ENCODE measurements around the gene TAS2R10.

- no peak for TF ChIP-seq CTCF (IDR thresholded peaks at IDR 0.05; ENCODE audit: control extremely low read depth in 1 of 3, insufficient read depth in 1 of 3, low read depth in 1 of 3, low read length in 3 of 3)
- no peak for TF ChIP-seq POLR2AphosphoS5 (IDR thresholded peaks at IDR 0.05; ENCODE audit: low read depth, low read length)
- no peak for TF ChIP-seq NRF1 (IDR thresholded peaks at IDR 0.05; ENCODE audit: low read depth, low read length)
- no peak for TF ChIP-seq USF2 (IDR thresholded peaks at IDR 0.05; ENCODE audit: low read length)
- no peak for TF ChIP-seq TAF1 (IDR thresholded peaks at IDR 0.05; ENCODE audit: low read depth, low read length)
- no peak for TF ChIP-seq TCF12 (IDR thresholded peaks at IDR 0.05; ENCODE audit: low read depth, low read length)
- TF ChIP-seq SP1 (IDR thresholded peaks at IDR 0.05; ENCODE audit: low read depth, low read length) = no peak
- TF ChIP-seq RAD21 (IDR thresholded peaks at IDR 0.05 in 1 of 2, conservative IDR thresholded peaks at IDR 0.05 in 1 of 2; ENCODE audit: low read depth in 2 of 2, low read length in 2 of 2) = no peak
- no peak for TF ChIP-seq SIRT6 (IDR thresholded peaks at IDR 0.05; ENCODE audit: low read length)
- no peak for TF ChIP-seq CHD2 (IDR thresholded peaks at IDR 0.05; ENCODE audit: low read length)
- TF ChIP-seq SAP30 (IDR thresholded peaks at IDR 0.05; ENCODE audit: insufficient read depth, insufficient replicate concordance, low read length) = no peak
- TF ChIP-seq POLR2A (IDR thresholded peaks at IDR 0.05; ENCODE audit: control extremely low read depth in 1 of 2, low read depth in 2 of 2, low read length in 2 of 2) = no peak
- TF ChIP-seq NANOG (IDR thresholded peaks at IDR 0.05; ENCODE audit: insufficient read depth, low read depth, low read length, poor library complexity, severe bottlenecking) = no peak
Observed at GRCh38 chr12:10826258-10826657, at the start of gene TAS2R10.

All from H1 (cell line).